Parathyroid adenoma (tissue), 2 donors: ENCODE results near the gene PAIP2.
"Not testable (repeated sequence)": the region's sequence is repeated elsewhere in the genome, so short reads cannot be mapped to it uniquely, and the experiment has no call there.

Experiments used
- H2AFZ ChIP-seq: fragments of 300-600 bp; sonication (generic); one replicate; pipeline ENCODE4 v1.7.0; 2017; ENCODE audit warnings: antibody characterized with exemption, mild to moderate bottlenecking
- H3K27ac ChIP-seq: fragments of 300-600 bp; sonication (generic); one replicate; pipeline ENCODE4 v1.7.0; 2017
- H3K27me3 ChIP-seq: fragments of 300-600 bp; sonication (generic); one replicate; pipeline ENCODE4 v1.7.0; 2017; ENCODE audit warnings: low read length; ENCODE audit not compliant: control insufficient read depth, insufficient read depth
- H3K36me3 ChIP-seq: fragments of 300-600 bp; sonication (generic); one replicate; pipeline ENCODE4 v1.7.0; 2017; ENCODE audit warnings: low read length; ENCODE audit not compliant: control insufficient read depth, insufficient read depth
- H3K4me1 ChIP-seq: fragments of 300-600 bp; sonication (generic); one replicate; pipeline ENCODE4 v1.7.0; 2017; ENCODE audit warnings: control low read depth
- H3K4me2 ChIP-seq: fragments of 300-600 bp; sonication (generic); one replicate; pipeline ENCODE4 v1.7.0; 2017; ENCODE audit warnings: low read length
- H3K4me3 ChIP-seq: fragments of 300-600 bp; sonication (generic); one replicate; pipeline ENCODE4 v1.7.0; 2017; ENCODE audit warnings: low read depth, low read length
- H3K79me2 ChIP-seq: fragments of 300-600 bp; sonication (generic); one replicate; pipeline ENCODE4 v1.7.0; 2017; ENCODE audit warnings: control low read depth
- H3K9ac ChIP-seq: fragments of 300-600 bp; sonication (generic); one replicate; pipeline ENCODE4 v1.7.0; 2017; ENCODE audit warnings: mild to moderate bottlenecking
- H3K9me3 ChIP-seq: fragments of 300-600 bp; sonication (generic); one replicate; pipeline ENCODE4 v1.7.0; 2017; ENCODE audit warnings: low read length; ENCODE audit not compliant: control insufficient read depth
- TF ChIP-seq, protein P1 (sequence below): fragments of 300-600 bp; sonication (generic); IDR thresholded peaks from one replicate; pipeline ENCODE4 v1.7.0; 2017; ENCODE audit warnings: antibody characterized with exemption, mild to moderate bottlenecking
- donor health status: primary hyperparathyroidism.

PAIP2 gene

DNA sequence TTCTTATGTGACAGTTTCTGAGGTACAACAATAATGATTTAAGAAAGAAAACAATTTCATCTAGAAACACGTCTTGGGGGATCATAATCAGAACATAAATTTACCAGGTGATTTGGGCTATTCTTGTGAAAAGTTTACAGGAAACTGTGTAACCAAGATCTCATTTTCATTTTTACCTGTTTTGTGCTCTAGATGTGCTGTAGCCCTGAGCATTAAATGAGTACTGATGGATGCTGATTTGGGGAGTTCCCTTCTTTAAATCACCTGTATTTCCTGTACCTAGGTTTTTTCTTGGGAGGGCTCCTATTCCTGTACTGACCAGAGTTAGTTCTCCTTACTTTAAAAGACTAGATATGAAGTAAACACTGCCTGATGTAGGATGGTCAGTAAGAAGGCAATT is 35.5 kb upstream of the PAIP2 start:
- Histone ChIP-seq H3K27me3 (no peaks in the 10 kb centered on the region), H3K4me3 (no peak overlapping the region), H3K79me2 (peaks cover 64% of the 10 kb centered on the region), H3K9ac (no peak overlapping the region), H3K36me3 (no peaks in the 10 kb centered on the region), H3K27ac (no peak overlapping the region), H3K4me2 (no peak overlapping the region), H2AFZ (no peak overlapping the region), H3K9me3 (no peaks in the 10 kb centered on the region), H3K4me1 (peaks cover 47% of the 10 kb centered on the region)
- TF ChIP-seq, protein P1, sequence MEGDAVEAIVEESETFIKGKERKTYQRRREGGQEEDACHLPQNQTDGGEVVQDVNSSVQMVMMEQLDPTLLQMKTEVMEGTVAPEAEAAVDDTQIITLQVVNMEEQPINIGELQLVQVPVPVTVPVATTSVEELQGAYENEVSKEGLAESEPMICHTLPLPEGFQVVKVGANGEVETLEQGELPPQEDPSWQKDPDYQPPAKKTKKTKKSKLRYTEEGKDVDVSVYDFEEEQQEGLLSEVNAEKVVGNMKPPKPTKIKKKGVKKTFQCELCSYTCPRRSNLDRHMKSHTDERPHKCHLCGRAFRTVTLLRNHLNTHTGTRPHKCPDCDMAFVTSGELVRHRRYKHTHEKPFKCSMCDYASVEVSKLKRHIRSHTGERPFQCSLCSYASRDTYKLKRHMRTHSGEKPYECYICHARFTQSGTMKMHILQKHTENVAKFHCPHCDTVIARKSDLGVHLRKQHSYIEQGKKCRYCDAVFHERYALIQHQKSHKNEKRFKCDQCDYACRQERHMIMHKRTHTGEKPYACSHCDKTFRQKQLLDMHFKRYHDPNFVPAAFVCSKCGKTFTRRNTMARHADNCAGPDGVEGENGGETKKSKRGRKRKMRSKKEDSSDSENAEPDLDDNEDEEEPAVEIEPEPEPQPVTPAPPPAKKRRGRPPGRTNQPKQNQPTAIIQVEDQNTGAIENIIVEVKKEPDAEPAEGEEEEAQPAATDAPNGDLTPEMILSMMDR: no peak

DNA sequence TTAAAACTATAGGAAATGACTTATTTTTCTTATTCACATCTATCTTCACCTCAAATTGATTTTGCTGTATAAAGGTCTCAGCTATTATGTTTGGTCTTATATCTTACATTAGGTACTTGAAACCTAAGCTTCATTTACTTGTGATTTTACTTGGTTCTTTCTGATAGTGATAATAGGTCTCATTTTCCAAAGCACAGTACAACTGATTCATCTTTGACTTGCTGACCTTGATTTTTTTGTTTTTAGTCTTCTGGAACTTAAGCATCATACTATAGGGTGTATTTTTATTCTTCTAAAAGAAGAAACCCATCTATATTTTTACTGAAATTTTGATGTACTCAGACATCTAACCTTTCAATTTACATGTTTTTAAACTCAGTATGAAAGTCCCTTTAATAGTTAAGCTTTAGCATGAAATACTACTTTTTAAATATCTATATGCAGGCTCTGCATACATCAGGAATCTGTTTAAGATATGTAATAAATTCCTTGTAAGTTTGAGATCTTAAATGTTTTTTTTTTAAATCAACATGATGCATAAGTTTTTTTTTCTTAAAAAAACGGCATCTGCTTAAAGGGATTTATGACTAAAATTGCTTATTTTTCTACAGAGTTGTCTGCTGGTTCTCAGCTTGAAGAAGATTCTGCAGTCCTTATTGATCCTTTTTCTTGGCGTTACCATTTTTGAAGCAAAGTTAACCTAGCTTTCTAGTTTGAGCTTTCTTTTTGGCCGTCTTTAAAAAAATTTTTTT is 34.9 kb upstream of the PAIP2 start:
- Histone ChIP-seq H3K36me3 (no peaks in the 10 kb centered on the region), H3K4me3 (no peak overlapping the region), H3K27ac (no peak overlapping the region), H3K4me2 (no peak overlapping the region), H2AFZ (no peak overlapping the region), H3K4me1 (peaks cover 46% of the 10 kb centered on the region), H3K9ac (no peak overlapping the region), H3K27me3 (no peaks in the 10 kb centered on the region), H3K79me2 (peaks cover 60% of the 10 kb centered on the region), H3K9me3 (no peaks in the 10 kb centered on the region)
- TF ChIP-seq, protein P1: no peak

DNA sequence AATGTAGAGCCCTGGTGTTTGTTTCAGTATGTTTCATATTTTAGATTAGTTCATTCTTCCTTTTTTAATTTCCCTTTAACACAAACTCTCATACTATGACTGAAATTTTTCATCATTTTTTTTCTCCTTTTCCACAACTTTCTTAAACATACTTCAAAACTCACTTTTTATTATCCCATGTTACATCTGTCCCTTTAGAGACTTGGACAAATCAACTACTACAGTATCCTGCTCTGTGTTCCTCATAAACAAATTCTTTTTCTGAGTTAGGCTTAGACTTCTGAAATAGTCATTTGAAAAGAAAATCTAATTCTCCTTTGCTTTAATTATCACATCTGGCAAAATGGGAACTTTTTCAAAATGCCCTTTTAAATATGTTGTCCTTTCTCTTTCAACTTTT is 32.9 kb upstream of the PAIP2 start:
- Histone ChIP-seq H3K27me3 (no peaks in the 10 kb centered on the region), H3K4me3 (no peak overlapping the region), H3K27ac (no peak overlapping the region), H2AFZ (no peak overlapping the region), H3K9me3 (no peaks in the 10 kb centered on the region), H3K4me1 (peaks cover 47% of the 10 kb centered on the region), H3K4me2 (no peak overlapping the region), H3K9ac (no peak overlapping the region), H3K79me2 (peaks cover 58% of the 10 kb centered on the region), H3K36me3 (no peaks in the 10 kb centered on the region)
- TF ChIP-seq, protein P1: no peak

DNA sequence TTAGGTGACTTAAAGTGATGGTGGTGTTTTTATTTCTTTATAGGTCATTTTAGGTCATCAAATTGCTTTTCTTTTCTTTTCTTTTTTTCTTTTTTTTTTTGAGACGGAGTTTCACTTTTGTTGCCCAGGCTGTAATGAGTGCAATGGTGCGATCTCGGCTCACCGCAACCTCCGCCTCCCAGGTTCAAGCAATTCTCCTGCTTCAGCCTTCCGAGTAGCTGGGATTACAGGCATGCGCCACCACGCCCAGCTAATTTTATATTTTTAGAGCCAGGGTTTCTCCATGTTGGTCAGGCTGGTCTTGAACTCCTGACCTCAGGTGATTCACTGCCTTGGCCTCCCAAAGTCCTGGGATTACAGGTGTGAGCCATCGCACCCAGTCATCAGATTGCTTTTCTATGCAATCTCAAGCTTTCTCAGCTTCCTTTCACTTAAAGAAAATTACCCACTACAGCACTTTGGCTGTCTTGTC is 30.9 kb upstream of the PAIP2 start:
- not testable (repeated sequence) for H3K27me3 ChIP-seq, H3K4me3 ChIP-seq, H3K36me3 ChIP-seq, H3K9ac ChIP-seq, H2AFZ ChIP-seq, H3K9me3 ChIP-seq, H3K4me2 ChIP-seq, H3K27ac ChIP-seq
- H3K4me1 ChIP-seq: peaks cover 34% of the 10 kb centered on the region
- peaks cover 49% of the 10 kb centered on the region for H3K79me2 ChIP-seq

DNA sequence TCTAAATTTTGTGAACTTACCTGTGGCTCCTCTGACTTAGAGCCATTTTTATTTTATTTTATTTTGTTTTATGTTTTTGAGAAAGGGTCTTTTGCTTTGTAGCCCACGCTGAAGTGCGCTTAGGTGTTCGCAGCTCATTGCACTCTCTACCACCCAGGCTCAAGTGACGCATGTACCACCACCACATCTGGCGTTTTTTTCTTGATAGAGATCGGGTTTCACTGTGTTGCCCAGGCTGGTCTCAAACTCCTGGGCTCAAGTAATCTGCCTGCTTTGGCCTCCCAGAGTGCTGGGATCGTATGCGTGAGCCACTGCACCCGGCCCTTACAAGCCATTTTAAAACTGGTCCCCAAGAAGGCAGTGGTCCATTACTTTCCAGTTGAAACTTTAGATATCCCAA is 29.6 kb upstream of the PAIP2 start:
- Histone ChIP-seq H3K4me1 (peaks cover 22% of the 10 kb centered on the region), H3K27ac (no peak overlapping the region), H3K4me3 (no peak overlapping the region), H3K4me2 (no peak overlapping the region), H3K36me3 (no peaks in the 10 kb centered on the region), H3K9ac (no peak overlapping the region), H2AFZ (no peak overlapping the region), H3K27me3 (no peaks in the 10 kb centered on the region), H3K9me3 (no peaks in the 10 kb centered on the region), H3K79me2 (peaks cover 55% of the 10 kb centered on the region)
- TF ChIP-seq, protein P1: no peak
